ENCODE data around the gene WSCD2. TPM values are rescaled to one million over a fixed set of nuclear protein-coding genes. Genes with fewer than 3 reads are reported as not detected.

Gene WSCD2
- total and polyA plus RNA-seq, 2 donors (not counting 1 experiment from before 2014, with no cell fraction given) = 1.1 to 5.9 TPM

DNA sequence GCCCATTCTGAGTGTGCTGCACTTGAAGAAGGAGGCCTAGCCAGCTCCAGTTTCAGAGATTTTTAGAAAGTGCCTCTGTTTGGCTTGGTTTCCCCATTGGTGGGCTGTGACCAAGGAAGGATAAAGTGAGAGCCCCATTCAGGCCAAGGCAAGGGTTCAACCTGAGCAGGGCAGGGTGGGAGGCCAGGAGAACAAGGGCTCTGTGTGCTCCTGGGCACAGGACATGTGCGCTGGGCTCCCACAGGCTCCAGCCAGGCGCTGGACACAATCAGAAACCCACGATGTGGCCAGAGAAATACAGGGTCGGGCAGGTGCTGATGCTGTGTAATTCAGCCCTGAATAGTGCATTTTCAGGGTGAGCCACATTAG, 23.1 kb downstream of the WSCD2 start:
- ATAC-seq (ENCODE audit: low read depth) (no peak), DNase-seq (no peak)
- intact Hi-C loops (cut with micrococcal nuclease) = no loop called here
- H3K27me3 Mint-ChIP-seq = peaks cover 38% of the 10 kb centered on the region
- H3K79me2 ChIP-seq (ENCODE audit: control insufficient read depth, insufficient read depth, low read length) = no peaks in the 10 kb centered on the region
- H3K4me2 ChIP-seq (replicated peaks; ENCODE audit: low read depth, low read length, poor library complexity, severe bottlenecking) = no peak overlapping the region
- H3K4me1 Mint-ChIP-seq = no peaks in the 10 kb centered on the region
- ChIA-PET CTCF (no interaction called here), POLR2A (no interaction called here)
- no peak overlapping the region for H3K27ac Mint-ChIP-seq
- H3K9ac ChIP-seq (ENCODE audit: low read length) = no peak overlapping the region
- H2AFZ ChIP-seq (ENCODE audit: insufficient read depth, low read depth, low read length, poor library complexity, severe bottlenecking) = no peak overlapping the region
- 89% methylated on average over 4 of the region's 4 CpGs for WGBS (ENCODE audit: insufficient coverage)
- H3K4me3 Mint-ChIP-seq = no peak overlapping the region
- TF ChIP-seq EZH2 (IDR thresholded peaks at IDR 0.05; ENCODE audit: borderline replicate concordance, insufficient read depth, low read depth, low read length, poor library complexity, severe bottlenecking) (no peak), CTCF (IDR thresholded peaks at IDR 0.05) (no peak)
- H3K9me3 ChIP-seq (ENCODE audit: control extremely low read depth in 1 of 3, control insufficient read depth in 2 of 3, insufficient read depth in 1 of 3, low read length in 2 of 3) = peaks cover 0 to 12% (median 0%) of the 10 kb centered on the region in 3 donors
- H3K9me3 Mint-ChIP-seq (ENCODE audit: insufficient read depth) = no peaks in the 10 kb centered on the region
- no peaks in the 10 kb centered on the region for H3K4me1 ChIP-seq (ENCODE audit: control insufficient read depth in 2 of 2, insufficient read depth in 2 of 2, low read length in 2 of 2)
- H3K4me3 ChIP-seq (ENCODE audit: control extremely low read depth in 1 of 5, extremely low read depth in 1 of 5, insufficient read depth in 1 of 5, low read depth in 2 of 5, low read length in 4 of 5) = no peak overlapping the region
- H3K36me3 ChIP-seq (replicated peaks in 1 of 2; ENCODE audit: control extremely low read depth in 1 of 2, control insufficient read depth in 1 of 2, extremely low read depth in 1 of 2, insufficient read depth in 2 of 2, low read length in 1 of 2) = no peaks in the 10 kb centered on the region
- H3K27ac ChIP-seq (ENCODE audit: low read length in 2 of 2) = no peak overlapping the region
- H3K27me3 ChIP-seq (replicated peaks in 1 of 4; ENCODE audit: control extremely low read depth in 1 of 4, control insufficient read depth in 3 of 4, insufficient read depth in 4 of 4, low read length in 3 of 4) = peaks cover 0 to 7% (median 0%) of the 10 kb centered on the region in 4 experiments
- no peaks in the 10 kb centered on the region for H4K20me1 ChIP-seq (ENCODE audit: control insufficient read depth, insufficient read depth, low read length, poor library complexity, severe bottlenecking)

- intact Hi-C loops (cut with micrococcal nuclease) = no loop called here
- no peak overlapping the region for H3K4me3 ChIP-seq (ENCODE audit: control extremely low read depth in 1 of 5, extremely low read depth in 1 of 5, insufficient read depth in 1 of 5, low read depth in 2 of 5, low read length in 4 of 5)
- H3K27ac ChIP-seq (ENCODE audit: low read length in 2 of 2) = no peak overlapping the region
- Mint-ChIP-seq H3K4me3 (no peak overlapping the region), H3K9me3 (ENCODE audit: insufficient read depth) (no peaks in the 10 kb centered on the region), H3K4me1 (no peaks in the 10 kb centered on the region), H3K27me3 (peaks cover 25% of the 10 kb centered on the region), H3K27ac (no peak overlapping the region)
- TF ChIP-seq EZH2 (IDR thresholded peaks at IDR 0.05; ENCODE audit: borderline replicate concordance, insufficient read depth, low read depth, low read length, poor library complexity, severe bottlenecking) (no peak), CTCF (IDR thresholded peaks at IDR 0.05) (no peak)
- no peaks in the 10 kb centered on the region for H3K27me3 ChIP-seq (replicated peaks in 1 of 4; ENCODE audit: control extremely low read depth in 1 of 4, control insufficient read depth in 3 of 4, insufficient read depth in 4 of 4, low read length in 3 of 4)
- no peaks in the 10 kb centered on the region for H3K36me3 ChIP-seq (replicated peaks in 1 of 2; ENCODE audit: control extremely low read depth in 1 of 2, control insufficient read depth in 1 of 2, extremely low read depth in 1 of 2, insufficient read depth in 2 of 2, low read length in 1 of 2)
- no peak for DNase-seq
- H3K9ac ChIP-seq (ENCODE audit: low read length) = no peak overlapping the region
- no peak overlapping the region for H3K4me2 ChIP-seq (replicated peaks; ENCODE audit: low read depth, low read length, poor library complexity, severe bottlenecking)
- 70% methylated on average over 5 of the region's 5 CpGs for WGBS (ENCODE audit: insufficient coverage)
- H3K9me3 ChIP-seq (ENCODE audit: control extremely low read depth in 1 of 3, control insufficient read depth in 2 of 3, insufficient read depth in 1 of 3, low read length in 2 of 3) = peaks cover 0 to 11% (median 0%) of the 10 kb centered on the region in 3 donors
- POLR2A ChIA-PET = no interaction called here
- no peaks in the 10 kb centered on the region for H3K4me1 ChIP-seq (ENCODE audit: control insufficient read depth in 2 of 2, insufficient read depth in 2 of 2, low read length in 2 of 2)
- H4K20me1 ChIP-seq (ENCODE audit: control insufficient read depth, insufficient read depth, low read length, poor library complexity, severe bottlenecking) = no peaks in the 10 kb centered on the region
- ATAC-seq (ENCODE audit: low read depth) = no peak
- CTCF ChIA-PET = no interaction called here
- H3K79me2 ChIP-seq (ENCODE audit: control insufficient read depth, insufficient read depth, low read length) = no peaks in the 10 kb centered on the region
- H2AFZ ChIP-seq (ENCODE audit: insufficient read depth, low read depth, low read length, poor library complexity, severe bottlenecking) = no peak overlapping the region
These were observed 27.6 kb downstream of the WSCD2 start for GRCh38 chr12:108156717-108157116.
